ENCODE results near the gene ADGRG1. TPM values are rescaled to one million over a fixed set of nuclear protein-coding genes. Genes with fewer than 3 reads are reported as not detected.

ADGRG1 gene
- total RNA-seq, 1 experiment from 2014 or later: 13.1 TPM

GRCh38 chr16:57643910-57644309, 15.5 kb downstream of the ADGRG1 start:
- Histone ChIP-seq H3K27me3 (ENCODE audit: control insufficient read depth, insufficient read depth, low read length) (no peaks in the 10 kb centered on the region), H3K9me3 (ENCODE audit: control insufficient read depth, insufficient read depth, low read depth, low read length) (no peaks in the 10 kb centered on the region), H3K36me3 (ENCODE audit: control insufficient read depth, insufficient read depth, low read length) (no peaks in the 10 kb centered on the region), H3K27ac (ENCODE audit: low read length) (no peak overlapping the region), H3K4me1 (ENCODE audit: control insufficient read depth, insufficient read depth, low read length) (peaks cover 4% of the 10 kb centered on the region), H3K4me3 (ENCODE audit: low read depth in 2 of 2, low read length in 2 of 2) (no peak overlapping the region)
- ChIA-PET POLR2A (no interaction called here), CTCF (interaction anchor here (0.6 kb wide), 3 partner anchors 17 to 54 kb away, joined by 3 to 5 read pairs (median 4); no protein-coding TSS in a partner anchor)
- intact Hi-C loops (cut with micrococcal nuclease; ENCODE audit: unreplicated experiment) (no loop called here), in situ Hi-C loops (cut with HindIII; ENCODE audit: low pct_unique_long_range_greater_than_20kb, low sequenced_read_pairs) (no loop called here)
- ATAC-seq (no peak), DNase-seq (ENCODE audit: low read depth, low spot score) (no peak)
- no peak for TF ChIP-seq SIN3A (IDR thresholded peaks at IDR 0.05; ENCODE audit: borderline replicate concordance, insufficient read depth, low read depth, low read length)
- TF ChIP-seq POLR2AphosphoS5 (IDR thresholded peaks at IDR 0.05; ENCODE audit: low read depth, low read length): no peak
- TF ChIP-seq TCF7L2 (IDR thresholded peaks at IDR 0.05; ENCODE audit: low read depth, low read length): no peak
- TF ChIP-seq, protein P1, sequence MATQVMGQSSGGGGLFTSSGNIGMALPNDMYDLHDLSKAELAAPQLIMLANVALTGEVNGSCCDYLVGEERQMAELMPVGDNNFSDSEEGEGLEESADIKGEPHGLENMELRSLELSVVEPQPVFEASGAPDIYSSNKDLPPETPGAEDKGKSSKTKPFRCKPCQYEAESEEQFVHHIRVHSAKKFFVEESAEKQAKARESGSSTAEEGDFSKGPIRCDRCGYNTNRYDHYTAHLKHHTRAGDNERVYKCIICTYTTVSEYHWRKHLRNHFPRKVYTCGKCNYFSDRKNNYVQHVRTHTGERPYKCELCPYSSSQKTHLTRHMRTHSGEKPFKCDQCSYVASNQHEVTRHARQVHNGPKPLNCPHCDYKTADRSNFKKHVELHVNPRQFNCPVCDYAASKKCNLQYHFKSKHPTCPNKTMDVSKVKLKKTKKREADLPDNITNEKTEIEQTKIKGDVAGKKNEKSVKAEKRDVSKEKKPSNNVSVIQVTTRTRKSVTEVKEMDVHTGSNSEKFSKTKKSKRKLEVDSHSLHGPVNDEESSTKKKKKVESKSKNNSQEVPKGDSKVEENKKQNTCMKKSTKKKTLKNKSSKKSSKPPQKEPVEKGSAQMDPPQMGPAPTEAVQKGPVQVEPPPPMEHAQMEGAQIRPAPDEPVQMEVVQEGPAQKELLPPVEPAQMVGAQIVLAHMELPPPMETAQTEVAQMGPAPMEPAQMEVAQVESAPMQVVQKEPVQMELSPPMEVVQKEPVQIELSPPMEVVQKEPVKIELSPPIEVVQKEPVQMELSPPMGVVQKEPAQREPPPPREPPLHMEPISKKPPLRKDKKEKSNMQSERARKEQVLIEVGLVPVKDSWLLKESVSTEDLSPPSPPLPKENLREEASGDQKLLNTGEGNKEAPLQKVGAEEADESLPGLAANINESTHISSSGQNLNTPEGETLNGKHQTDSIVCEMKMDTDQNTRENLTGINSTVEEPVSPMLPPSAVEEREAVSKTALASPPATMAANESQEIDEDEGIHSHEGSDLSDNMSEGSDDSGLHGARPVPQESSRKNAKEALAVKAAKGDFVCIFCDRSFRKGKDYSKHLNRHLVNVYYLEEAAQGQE (IDR thresholded peaks at IDR 0.05; ENCODE audit: insufficient read depth in 1 of 2, low read depth in 2 of 2, low read length in 1 of 2): no peak
- no peak for TF ChIP-seq CTCF (IDR thresholded peaks at IDR 0.05)
- BruUV-seq (replicated peaks): no TSS peak

GRCh38 chr16:57644383-57645014, 16.1 kb downstream of the ADGRG1 start:
- no peak overlapping the region for H3K27ac ChIP-seq (ENCODE audit: low read length)
- no peaks in the 10 kb centered on the region for H3K36me3 ChIP-seq (ENCODE audit: control insufficient read depth, insufficient read depth, low read length)
- TF ChIP-seq CTCF (IDR thresholded peaks at IDR 0.05): no peak
- TF ChIP-seq SIN3A (IDR thresholded peaks at IDR 0.05; ENCODE audit: borderline replicate concordance, insufficient read depth, low read depth, low read length): no peak
- no peak overlapping the region for H3K4me3 ChIP-seq (ENCODE audit: low read depth in 2 of 2, low read length in 2 of 2)
- no peak for DNase-seq (ENCODE audit: low read depth, low spot score)
- no TSS peak for BruUV-seq (replicated peaks)
- no peaks in the 10 kb centered on the region for H3K27me3 ChIP-seq (ENCODE audit: control insufficient read depth, insufficient read depth, low read length)
- ChIA-PET POLR2A (no interaction called here), CTCF (interaction anchor here (0.6 kb wide), 2 partner anchors 44 to 55 kb away, joined by 3 to 5 read pairs; no protein-coding TSS in a partner anchor)
- in situ Hi-C loops (cut with HindIII; ENCODE audit: low pct_unique_long_range_greater_than_20kb, low sequenced_read_pairs): no loop called here
- H3K4me1 ChIP-seq (ENCODE audit: control insufficient read depth, insufficient read depth, low read length): peaks cover 4% of the 10 kb centered on the region
- no peak for ATAC-seq
- intact Hi-C loops (cut with micrococcal nuclease; ENCODE audit: unreplicated experiment): loop anchor here (5.0 kb wide), 1 partner anchor 67 kb away; no protein-coding TSS in a partner anchor
- H3K9me3 ChIP-seq (ENCODE audit: control insufficient read depth, insufficient read depth, low read depth, low read length): no peaks in the 10 kb centered on the region
